ENCODE data around the gene SEPHS2. TPM values are rescaled to one million over a fixed set of nuclear protein-coding genes. Genes with fewer than 3 reads are reported as not detected.
"Not testable (repeated sequence)": the region's sequence is repeated elsewhere in the genome, so short reads cannot be mapped to it uniquely, and the experiment has no call there.

Gene SEPHS2
- total RNA-seq, 1 donor from 2014 or later: 73.8 TPM

DNA sequence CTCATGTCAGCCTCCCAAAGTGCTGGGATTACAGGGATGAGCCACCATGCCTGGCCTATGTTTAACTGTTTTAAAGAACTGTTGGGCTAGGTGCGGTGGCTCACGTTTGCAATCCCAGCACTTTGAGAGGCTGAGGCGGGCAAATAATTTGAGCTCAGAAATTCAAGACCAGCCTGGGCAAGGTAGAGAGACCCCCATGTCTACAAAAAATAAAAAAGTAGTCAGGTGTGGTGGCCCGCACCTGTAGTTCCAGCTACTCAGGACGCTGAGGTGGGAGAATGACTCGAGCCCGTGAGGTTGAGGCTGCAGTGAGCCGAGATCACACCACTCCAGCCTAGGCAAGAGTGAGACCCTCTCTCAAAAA is 24.9 kb upstream of the SEPHS2 start:
- intact Hi-C loops (cut with micrococcal nuclease): loop anchor here (5.0 kb wide), 1 partner anchor 403 kb away; the partner anchor contains the start of gene ALDOA

DNA sequence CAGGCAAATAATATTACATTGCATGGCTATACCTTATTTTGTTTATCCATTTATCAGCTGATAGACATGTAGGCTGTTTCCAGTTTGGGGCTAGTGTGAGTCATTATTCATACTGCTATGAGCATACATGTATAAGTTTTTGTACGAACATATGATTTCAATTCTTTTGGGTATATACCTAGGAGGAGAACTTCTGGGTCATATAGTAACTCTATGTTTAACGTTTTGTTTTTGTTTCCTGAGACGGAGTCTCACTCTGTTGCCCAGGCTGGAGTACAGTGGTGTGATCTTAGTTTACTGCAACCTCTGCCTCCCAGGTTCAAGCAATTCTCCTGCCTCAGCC is 24.5 kb upstream of the SEPHS2 start:
- intact Hi-C loops (cut with micrococcal nuclease): loop anchor here (5.0 kb wide), 1 partner anchor 403 kb away; the partner anchor contains the start of gene ALDOA

DNA sequence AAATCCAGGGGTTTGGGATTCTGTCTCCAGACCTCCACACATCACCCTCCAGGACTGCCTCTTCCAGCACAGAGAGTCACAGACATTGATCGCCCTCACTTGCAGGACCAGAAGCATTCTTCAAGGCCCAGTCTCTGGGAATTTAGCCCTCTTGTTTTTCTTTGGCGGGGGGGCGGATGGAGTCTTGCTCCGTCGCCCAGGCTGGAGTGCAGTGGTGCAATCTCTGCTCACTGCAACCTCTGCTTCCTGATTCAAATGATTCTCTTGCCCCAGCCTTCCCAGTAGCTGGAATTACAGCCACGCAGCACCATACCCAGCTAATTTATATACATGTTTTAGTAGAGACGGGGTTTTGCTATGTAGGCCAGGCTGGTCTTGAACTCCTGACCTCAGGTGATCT is 18.4 kb upstream of the SEPHS2 start:
- intact Hi-C loops (cut with micrococcal nuclease): no loop called here

DNA sequence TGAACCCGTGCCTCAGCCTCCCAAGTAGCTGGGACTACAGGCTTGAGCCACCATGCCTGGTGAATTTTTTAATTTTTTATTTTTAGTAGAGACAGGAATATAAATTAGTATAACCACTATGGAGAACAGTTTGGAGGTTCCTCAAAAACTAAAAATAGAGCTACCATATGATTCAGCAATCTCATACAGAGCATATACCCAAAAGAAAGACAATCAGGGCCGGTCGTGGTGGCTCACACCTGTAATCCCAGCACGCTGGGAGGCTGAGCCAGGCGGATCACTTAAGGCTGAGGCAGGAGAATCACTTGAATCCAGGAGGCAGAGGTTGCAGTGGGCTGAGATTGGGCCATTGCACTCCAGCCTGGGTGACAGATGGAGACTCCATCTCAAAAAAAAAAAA is 15.8 kb upstream of the SEPHS2 start:
- intact Hi-C loops (cut with micrococcal nuclease): not testable (repeated sequence)

DNA sequence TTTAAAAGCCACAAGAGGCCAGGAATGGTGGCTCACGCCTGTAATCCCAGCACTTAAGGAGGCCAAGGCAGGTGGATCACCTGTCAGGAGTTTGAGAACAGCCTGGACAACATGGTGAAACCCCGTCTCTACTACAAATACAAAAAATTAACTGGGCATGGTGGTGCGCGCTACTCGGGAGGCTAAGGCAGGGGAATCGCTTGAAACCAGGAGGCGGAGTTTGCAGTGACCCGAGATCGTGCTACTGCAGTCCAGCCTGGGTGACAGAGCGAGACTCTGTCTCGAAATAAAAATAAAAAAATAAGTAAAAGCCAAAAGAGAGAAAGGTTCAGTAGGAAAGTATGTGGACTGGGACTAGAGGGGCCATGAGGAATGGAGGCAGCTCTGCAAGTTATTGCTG is 13.8 kb upstream of the SEPHS2 start:
- intact Hi-C loops (cut with micrococcal nuclease): loop anchor here (1.0 kb wide), 1 partner anchor 29 kb away; the partner anchor contains the start of gene DCTPP1

DNA sequence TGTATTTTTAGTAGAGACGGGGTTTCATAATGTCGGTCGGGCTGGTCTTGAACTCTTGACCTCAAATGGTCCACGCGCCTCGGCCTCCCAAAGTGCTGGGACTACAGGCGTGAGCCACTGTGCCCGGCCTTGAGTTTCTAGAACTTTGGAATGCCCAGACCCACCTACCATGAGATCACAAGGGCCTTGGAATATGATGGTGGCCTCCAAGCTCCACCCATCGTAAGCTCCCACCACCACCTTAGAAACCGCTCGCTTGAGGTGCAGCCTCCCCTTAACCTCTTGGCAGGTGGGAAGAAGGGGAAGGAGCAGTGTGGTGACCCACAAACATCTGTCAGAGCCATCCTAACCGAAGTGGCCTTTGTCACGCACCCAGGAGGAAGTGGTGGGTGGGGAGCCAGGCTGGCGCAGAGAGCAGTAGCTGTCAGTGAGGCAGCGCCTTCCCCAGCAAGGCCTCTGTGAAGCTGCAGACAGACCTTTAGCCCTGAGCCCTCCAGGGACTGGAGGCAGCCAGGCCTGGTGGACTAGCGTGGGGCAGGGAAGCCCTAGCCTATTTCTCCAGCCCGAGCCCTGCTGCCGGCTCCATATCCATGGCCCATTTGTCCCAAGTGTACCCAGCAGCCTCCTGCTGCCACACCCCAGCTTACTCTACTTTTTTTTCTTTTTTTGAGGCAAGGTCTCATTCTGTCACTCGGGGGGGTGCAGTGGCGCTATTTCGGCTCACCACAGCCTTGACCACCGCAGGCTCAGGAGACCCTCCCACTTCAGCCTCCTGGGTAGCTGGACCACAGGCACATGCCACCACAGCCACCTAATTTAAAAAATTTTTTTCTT is 13.1 kb upstream of the SEPHS2 start:
- intact Hi-C loops (cut with micrococcal nuclease): loop anchor here (1.0 kb wide), 2 partner anchors 14 to 28 kb away; partner anchors contain the start of genes DCTPP1 and ITGAL

DNA sequence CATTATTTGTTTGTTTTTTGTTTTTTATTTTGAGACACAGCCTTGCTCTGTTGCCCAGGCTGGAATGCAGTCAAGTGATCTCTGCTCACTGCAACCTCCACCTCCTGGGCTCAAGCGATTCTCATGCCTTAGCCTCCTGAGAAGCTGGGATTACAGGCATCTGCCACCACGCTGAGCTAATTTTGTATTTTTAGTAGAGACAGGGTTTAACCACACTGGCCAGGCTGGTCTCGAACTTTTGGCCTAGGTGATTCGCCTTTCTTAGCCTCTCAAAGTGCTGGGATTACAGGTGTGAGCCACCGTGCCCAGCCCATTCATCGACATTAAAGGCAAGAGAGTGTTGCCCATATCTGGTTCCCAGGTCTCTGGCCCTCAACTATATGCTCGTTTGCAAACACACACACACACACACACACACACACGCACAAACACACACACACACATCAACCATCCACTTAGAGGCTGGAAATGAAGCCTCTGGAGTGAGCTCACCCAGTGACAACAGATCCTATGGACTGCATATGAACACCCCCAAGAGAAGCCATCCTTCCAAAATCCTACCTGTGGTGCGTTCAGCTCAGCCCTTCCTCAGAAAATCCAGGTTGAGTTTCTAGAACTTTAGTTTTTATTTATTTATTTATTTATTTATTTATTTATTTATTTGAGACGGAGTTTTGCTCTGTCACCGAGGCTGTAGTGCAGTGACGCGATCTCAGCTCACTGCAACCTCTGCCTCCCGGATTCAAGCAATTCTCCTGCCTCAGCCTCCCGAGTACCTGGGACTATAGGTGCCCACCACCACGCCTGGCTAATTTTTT is 12.3 kb upstream of the SEPHS2 start:
- intact Hi-C loops (cut with micrococcal nuclease): loop anchor here (1.0 kb wide), 1 partner anchor 14 kb away; the partner anchor contains the start of gene ITGAL

DNA sequence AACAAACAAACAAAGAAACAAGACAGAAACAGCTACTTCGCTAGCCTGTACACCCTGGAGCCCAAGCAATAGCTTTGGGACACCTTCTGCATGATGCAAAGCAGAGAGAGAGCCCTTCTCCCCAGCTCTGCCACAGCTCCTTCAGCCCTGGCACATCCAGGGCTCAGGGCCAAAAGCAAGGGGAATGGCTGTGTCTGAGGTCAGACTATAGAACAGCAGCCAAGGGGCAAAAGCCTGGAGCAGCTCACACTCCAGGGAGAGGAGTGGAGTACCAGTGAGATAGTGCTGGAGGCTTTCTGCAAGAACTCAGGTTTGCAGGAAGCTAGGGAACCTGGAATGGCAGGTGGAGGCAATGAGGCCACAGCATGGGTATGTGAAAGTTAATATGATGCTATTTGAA is 11.6 kb upstream of the SEPHS2 start:
- intact Hi-C loops (cut with micrococcal nuclease): no loop called here

DNA sequence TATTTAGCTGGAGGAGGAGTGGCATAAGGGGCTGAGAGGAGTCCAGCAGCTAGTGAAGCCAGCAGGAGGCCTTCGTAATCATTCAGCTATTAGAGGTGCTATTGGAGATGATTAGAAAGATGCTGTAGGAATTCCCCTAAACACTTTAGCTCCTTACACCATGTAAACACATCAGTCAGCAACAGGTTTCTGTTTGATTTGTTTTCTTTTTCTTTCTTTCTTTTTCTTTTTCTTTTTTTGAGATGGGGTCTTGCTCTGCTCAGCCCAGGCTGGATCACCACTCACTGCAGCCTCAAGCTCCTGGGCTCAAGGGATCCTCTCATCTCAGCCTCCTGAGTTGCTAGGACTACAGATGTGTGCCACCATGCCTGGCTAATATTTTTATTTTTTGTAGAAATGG is 10.6 kb upstream of the SEPHS2 start:
- intact Hi-C loops (cut with micrococcal nuclease): no loop called here

DNA sequence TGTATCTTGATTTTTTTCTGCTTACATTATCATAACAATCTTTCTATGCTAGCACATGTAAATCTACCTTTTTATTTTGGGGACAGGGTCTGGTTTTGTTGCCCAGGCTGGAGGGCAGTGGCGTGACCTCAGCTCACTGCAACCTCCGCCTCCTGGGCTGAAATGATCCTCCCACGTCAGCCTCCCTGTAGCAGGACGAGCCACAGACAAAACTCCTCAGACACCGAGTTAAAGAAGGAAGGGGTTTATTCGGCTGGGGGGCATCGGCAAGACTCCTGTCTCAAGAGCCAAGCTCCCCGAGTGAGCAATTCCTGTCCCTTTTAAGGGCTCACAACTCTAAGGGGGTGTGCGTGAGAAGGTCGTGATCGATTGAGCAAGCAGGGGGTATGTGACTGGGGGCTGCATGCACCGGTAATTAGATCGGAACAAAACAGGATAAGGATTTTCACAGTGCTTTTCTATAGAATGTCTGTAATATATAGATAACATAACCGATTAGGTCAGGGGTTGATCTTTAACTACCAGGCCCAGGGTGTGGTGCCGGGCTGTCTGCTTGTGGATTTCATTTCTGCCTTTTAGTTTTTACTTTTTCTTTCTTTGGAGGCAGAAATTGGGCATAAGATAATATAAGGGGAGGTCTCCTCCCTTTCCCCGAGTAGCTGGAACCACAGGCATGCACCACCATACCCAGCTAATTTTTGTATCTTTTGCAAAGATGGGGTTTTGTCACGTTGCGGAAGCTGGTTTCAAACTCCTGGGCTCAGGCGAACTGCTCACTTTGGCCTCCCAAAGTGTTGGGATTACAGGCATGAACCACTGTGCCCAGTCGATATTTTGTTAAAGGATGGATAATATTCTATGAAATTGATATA is 7.3 kb upstream of the SEPHS2 start:
- intact Hi-C loops (cut with micrococcal nuclease): not testable (repeated sequence)

DNA sequence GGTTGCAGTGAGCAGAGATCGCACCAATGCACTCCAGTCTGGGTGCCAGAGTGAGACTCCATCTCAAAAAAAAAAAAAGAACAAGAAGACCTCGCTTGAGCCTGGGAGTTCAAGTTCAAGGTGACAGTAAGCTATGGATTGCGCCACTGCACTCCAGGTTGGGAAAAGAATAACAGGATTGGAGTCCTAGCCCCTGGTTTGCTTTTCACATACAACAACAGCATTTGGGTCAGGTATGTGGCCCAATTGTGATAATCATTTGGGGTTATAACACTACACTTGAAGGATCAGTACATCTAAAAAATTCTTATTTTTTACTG is 3.4 kb upstream of the SEPHS2 start:
- intact Hi-C loops (cut with micrococcal nuclease): loop anchor here (1.0 kb wide), 2 partner anchors 23 to 149 kb away; partner anchors contain the start of gene ITGAL

DNA sequence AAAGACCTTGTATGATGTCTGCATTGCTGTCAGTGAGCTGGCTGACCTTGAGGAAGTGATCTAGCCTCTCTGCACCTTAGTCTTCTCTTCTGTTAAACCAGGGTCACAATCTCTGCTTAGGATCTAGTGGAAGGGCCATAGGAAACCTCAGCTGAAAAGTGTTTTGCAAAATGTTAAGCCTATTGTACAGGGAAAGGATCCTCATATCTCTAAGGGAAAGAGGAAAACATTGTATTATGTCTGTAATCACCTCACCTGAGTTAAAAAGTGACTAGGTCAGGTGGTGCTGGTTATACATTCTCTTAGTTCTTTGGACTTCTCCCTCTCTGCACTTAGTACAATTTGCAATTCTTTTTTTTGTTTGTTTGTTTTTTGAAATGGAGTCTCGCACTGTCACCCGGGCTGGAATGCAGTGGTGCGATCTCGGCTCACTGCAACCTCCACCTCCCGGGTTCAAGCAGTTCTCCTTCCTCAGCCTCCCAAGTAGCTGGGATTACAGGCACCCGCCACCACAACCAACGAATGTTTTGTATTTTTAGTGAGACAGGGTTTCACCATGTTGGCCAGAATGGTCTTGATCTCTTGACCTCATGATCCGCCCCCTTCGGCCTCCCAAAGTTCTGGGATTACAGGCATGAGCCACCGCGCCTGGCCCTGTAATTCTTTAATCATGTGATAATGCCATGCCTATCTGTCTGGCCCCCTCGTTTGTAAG is 2.0 kb upstream of the SEPHS2 start:
- intact Hi-C loops (cut with micrococcal nuclease): loop anchor here (2.0 kb wide), 1 partner anchor 17 kb away; the partner anchor contains the start of gene DCTPP1

DNA sequence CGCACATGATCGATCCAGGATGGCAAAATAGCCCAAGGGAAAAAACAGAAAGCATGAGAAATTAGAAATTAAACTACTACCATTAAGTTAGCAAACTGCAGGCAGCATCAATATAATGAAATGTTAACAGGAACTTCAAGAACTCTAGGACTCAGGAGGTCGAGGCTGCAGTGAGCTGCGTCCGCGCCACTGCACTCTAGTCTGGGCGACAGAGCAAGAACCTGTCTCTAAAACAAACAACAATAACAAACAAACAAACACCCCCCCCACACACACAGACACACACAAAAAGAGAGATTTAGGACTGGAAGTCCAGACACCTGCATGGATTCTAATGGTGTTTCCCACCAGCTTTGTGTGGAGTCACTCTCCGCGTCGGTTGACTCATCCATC is 525 bp upstream of the SEPHS2 start:
- intact Hi-C loops (cut with micrococcal nuclease): loop anchor here (2.0 kb wide), 1 partner anchor 15 kb away; the partner anchor contains the start of gene DCTPP1

DNA sequence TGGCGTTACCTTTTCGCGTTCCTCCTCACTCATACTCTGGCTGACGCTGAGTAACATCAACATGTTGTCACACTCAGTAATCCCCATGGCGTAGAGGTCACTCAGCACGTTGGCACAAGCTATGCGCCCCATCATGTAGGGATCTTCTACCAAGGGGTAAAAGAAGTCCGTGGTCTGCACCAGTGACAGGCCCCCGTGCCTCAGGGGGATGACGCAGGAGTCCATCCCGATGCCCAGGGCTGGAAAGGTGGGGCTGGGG is 596 bp downstream of the SEPHS2 start:
- intact Hi-C loops (cut with micrococcal nuclease): no loop called here

DNA sequence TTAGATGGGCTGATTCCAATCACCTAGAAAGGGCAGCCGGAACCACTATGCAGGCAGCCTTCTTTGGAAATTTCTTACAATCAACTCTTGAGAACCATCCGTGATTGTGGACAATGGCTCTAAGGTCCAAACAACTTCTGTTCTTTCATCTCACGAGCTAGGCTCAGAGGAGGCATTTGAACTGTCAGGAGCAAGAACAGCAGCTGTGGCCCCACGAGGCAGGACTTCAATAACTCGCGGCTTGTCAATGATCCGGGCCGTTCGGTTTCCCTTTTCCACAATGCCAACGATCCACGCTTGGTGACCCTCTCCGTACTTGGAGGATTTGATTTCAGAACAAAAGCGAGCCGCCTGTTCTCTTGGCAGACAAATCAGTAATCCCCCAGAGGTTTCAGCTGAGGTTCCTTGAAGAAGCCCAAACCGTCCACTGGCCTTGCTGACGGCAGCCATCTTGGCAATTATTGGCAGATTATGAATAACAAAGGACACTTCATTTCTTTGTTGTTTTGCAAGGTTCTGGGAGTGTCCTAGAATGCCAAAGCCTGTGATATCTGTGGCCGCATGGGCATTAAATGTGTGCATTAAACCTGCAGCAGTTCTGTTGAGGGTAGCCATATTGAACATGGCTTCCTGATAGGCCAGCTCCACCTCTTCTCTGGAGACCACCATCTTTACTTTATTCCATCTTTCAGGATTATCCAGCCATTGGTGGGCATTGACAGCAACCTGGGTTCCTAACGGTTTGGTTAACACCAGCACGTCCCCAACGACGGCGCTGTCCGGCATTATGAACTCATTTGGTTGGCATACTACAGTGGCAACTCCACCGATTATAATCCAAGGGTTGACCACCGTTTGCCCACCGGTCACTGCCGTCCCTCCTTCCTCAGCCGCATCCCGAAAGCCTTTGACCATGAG is 1.2 kb downstream of the SEPHS2 start:
- intact Hi-C loops (cut with micrococcal nuclease): no loop called here

DNA sequence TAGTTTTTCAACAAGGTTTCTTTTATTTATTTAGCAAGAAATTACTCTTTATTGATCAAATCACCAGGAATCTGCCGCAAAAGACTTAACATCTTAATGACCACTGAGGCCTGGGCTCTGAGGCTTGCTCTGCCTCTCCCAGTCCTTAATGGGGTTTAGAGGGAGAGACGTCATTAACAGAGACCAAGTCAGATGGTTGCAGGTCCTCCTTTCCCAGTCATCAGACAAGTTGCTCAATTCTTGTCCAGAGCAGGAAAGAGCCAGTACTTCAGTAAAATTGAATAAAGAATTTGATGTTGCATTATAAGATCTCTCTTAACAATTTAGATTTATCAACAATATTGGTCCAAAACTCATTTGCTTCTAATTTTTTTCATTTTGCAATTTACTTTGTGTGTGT is 2.0 kb downstream of the SEPHS2 start:
- intact Hi-C loops (cut with micrococcal nuclease): no loop called here

DNA sequence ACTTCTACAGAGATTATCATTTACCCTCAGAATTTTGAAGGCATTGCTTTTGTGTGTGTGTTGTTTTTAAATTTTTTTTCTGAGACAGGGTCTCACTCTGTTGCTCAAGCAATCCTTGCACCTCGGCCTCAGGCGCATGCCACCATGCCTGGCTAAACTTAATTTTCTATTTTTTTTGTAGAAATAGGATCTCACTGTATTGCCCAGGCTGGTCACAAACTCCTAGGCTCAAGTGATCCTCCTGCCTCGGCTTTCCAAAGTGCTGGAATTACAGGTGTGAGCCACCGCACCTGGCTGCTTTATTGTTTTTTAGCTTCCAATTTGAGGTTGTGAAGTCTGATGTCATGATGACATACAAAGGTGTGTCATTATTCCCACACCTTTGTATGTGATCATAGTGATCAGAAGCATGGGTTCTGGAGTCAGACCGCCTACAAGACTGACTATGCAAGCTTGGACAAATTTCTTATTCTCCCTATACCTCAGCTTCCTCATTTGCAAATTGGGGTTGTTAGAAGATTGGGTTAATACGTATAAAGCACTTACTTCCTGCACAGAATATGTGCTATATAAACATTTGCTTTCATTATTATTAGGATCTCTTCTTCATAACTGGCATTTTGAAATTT is 5.8 kb downstream of the SEPHS2 start:
- intact Hi-C loops (cut with micrococcal nuclease): no loop called here

DNA sequence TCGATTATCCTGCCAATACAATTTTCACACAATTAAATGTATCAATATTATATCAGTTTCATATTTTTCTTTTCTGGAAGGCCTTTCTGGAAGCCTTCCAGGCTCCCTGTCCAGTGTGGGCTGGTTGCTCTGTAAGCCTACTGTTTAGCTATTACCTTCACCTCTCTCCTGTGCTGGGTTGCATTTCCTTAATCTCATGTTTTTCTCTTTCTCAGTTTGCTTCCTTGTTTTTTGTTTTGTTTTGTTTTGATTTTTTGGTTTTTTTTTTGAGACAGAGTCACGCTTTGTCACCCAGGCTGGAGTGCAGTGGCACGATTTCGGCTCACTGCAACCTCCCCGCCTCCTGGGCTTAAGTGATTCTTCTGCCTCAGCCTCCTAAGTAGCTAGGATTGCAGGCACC is 6.8 kb downstream of the SEPHS2 start:
- intact Hi-C loops (cut with micrococcal nuclease): no loop called here

DNA sequence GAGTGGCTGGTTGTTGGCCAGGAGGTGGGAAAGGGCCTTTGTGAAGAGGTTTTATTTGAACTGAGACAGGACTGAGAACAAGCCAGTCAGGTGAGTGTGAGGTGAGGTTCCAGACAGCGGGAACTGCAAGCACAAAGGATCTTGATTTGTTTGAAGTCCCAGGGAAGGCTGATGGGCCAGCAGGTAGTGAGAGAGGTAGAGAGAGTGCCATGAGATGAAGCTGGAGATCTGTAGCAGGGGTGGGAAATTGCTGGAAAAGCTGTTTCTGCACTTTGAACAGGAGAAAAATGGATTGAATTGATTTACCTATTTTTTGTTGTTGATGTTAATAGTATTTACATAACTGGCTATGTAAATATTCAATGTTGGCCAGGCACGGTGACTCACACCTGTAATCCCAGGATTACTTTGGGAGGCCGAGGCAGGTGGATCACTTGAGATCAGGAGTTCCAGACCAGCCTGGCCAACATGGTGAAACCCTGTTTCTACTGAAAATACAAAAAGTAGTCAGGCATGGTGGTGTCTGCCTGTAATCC is 8.1 kb downstream of the SEPHS2 start:
- intact Hi-C loops (cut with micrococcal nuclease): no loop called here

Data from T-helper 1 cell treated with Interleukin-12 subunit alpha and Interleukin-12 subunit beta and Interleukin-4 antibody, amounts not matched to agents 30 ng/mL and 1 ng/mL, for 36 hours (primary cell).